HG02678 (cell line): Measurements from ENCODE around the gene MAPKBP1.
"Not testable (repeated sequence)": the region's sequence is repeated elsewhere in the genome, so short reads cannot be mapped to it uniquely, and the experiment has no call there.

Experiments
- ATAC-seq: cut with Tn5 transposase; IDR thresholded peaks from one replicate; pipeline ENCODE4 v1.9.1; 2021; ENCODE audit warnings: mild to moderate bottlenecking, moderate library complexity; ENCODE audit not compliant: unreplicated experiment

MAPKBP1 gene, protein sequence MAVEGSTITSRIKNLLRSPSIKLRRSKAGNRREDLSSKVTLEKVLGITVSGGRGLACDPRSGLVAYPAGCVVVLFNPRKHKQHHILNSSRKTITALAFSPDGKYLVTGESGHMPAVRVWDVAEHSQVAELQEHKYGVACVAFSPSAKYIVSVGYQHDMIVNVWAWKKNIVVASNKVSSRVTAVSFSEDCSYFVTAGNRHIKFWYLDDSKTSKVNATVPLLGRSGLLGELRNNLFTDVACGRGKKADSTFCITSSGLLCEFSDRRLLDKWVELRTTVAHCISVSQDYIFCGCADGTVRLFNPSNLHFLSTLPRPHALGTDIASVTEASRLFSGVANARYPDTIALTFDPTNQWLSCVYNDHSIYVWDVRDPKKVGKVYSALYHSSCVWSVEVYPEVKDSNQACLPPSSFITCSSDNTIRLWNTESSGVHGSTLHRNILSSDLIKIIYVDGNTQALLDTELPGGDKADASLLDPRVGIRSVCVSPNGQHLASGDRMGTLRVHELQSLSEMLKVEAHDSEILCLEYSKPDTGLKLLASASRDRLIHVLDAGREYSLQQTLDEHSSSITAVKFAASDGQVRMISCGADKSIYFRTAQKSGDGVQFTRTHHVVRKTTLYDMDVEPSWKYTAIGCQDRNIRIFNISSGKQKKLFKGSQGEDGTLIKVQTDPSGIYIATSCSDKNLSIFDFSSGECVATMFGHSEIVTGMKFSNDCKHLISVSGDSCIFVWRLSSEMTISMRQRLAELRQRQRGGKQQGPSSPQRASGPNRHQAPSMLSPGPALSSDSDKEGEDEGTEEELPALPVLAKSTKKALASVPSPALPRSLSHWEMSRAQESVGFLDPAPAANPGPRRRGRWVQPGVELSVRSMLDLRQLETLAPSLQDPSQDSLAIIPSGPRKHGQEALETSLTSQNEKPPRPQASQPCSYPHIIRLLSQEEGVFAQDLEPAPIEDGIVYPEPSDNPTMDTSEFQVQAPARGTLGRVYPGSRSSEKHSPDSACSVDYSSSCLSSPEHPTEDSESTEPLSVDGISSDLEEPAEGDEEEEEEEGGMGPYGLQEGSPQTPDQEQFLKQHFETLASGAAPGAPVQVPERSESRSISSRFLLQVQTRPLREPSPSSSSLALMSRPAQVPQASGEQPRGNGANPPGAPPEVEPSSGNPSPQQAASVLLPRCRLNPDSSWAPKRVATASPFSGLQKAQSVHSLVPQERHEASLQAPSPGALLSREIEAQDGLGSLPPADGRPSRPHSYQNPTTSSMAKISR (N-terminal part only)

DNA sequence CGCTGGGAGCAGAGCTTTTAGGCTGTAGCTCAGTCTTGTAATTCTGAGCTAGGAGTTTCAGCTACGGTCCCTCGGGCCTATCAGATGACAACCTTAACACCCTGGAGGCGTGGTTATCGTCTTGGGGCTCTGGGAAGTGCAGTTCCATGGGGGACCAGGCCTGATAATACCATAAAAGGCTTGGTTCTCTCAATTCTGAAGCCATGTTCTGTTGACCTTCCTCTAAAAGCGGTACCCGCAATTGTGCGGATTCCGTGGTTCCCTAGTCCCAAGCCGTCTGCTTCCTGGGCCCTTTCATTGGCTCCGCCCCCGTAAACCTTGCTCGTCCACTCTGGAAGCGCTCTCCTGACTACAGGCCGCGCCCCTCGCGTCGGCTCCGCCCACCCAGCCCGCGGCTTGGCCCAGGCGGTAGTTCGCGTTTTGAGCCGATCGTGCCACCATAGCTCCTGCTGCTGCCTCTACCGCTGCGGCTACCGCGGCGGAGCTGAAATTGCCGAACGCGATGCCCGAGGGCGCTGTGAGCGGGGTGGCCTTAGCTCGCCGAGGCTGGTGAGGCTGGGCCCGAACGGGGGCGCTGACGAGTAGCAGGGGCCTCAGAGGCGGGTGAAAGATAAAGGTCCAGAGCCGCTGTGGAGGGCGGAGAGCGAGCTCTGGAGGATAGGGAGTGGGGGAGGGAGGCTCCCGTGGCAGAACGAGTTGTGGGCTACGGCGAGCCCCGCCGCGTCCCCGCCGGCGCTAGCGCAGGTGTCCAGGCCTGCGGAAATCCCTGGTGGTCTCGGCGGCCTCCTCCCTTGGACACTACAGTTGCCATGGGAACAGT lies at the start of gene MAPKBP1:
MAPKBP1 (plus strand) TSS at position 423 of the 820 bp plus-strand sequence. CDS start 792 bp downstream, outside the sequence.
- peak; percentile 84 for ATAC-seq

DNA sequence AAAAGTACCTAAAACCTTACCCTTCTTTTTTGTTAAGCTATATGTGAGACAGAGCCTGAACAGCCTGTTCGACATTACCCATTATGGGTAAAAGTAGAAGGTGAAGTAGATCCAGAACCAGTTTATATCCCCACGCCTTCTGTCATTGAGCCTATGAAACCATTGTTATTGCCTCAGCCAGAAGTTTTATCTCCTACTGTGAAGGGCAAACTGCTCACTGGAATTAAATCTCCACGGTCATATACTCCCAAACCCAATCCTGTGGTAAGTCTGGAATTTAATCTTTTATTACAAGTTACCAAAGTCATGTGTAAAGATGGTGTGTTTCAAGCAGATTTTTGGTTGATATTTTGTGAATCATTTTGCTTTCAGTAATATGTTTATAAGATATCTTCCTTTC lies 47.1 kb upstream of the MAPKBP1 start:
- no peak for ATAC-seq

DNA sequence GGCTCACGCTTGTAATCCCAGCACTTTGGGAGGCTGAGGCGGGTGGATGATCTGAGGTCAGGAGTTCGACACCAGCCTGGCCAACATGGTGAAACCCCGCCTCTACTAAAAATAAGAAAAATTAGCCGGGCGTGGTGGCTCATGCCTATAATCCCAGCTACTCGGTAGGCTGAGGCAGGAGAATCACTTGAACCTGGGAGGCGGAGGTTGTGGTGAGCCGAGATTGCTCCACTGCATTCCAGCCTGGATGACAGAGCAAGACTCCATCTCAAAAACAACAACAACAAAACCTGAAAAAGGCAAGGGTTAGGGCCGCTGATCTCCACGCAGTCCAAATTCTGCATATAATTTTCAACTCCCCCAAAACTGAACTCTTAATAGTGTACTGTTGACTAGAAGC lies 46.2 kb upstream of the MAPKBP1 start:
- ATAC-seq = not testable (repeated sequence)

DNA sequence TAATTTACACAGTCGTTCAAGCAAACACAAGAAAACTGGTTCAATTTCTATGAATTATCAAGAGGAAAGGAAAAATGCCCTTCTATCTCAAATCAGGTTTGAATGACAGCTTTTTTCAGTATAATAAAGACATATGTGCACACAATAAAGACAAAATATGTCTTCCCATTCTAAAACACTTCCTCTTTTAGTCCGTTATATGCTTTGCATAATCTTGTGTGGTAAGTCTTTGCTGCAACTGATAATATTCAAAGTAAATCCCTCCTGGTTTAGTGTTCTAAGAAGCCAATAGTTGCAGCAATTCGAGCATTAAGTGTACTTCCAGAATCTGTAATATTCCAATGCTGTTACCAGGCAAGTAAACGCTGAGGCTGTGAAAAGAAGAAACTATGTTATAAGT lies 43.7 kb upstream of the MAPKBP1 start:
- ATAC-seq = no peak

DNA sequence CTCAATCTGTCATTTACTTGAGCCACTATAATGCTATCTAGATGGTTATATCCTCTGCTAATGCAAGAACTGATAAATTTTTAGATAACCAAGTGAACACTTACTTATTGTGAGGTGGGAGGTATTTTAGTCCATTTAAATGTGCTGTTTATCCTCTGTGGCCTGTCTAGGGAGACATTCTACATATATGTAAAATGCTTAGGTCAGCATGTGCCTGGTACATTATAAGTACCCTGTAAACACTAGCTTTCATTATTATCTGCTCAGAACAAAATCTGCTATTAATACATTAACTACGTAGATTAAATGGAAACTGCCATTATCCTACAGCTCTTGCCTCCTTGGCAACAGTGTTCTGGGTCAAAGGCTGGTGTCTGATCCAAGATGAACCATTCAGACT lies 41.8 kb upstream of the MAPKBP1 start:
- ATAC-seq = no peak

DNA sequence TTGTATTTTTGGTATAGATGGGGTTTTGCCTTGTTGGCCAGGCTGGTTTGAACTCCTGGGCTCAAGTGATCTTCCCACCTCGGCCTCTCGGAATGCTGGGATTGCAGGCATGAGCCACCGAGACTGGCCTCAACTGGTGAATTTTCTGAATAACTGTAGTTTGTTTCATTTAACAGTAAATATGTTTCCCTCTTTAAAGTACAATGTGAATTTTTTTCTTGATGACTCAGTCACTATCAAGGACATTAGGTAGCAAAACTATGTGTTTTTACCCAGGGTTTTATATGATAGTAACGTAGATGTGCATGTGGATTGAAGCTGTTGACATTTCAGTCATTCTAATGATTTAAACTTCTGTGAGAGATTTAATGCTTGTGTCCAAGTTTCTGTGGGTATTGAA lies 40.2 kb upstream of the MAPKBP1 start:
- no peak for ATAC-seq

DNA sequence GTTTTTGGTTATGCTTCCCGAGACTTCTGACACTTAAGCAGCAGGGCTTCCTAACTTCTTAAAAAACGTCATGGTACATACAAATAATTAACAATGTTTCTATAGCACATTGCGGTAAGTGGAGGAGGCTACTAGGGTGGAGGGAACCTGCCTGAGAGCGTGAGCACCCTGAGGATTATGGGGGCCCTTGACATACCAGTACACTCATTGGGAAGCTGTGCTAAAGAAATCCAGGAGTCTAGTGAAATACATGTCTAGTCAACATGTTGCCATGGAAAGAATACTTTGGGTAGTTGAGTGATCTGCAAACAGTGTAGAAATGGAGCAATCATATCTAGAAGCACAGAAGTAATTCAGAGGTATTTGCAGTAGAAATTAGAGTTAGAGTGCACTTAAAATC lies 39.2 kb upstream of the MAPKBP1 start:
- ATAC-seq = no peak

DNA sequence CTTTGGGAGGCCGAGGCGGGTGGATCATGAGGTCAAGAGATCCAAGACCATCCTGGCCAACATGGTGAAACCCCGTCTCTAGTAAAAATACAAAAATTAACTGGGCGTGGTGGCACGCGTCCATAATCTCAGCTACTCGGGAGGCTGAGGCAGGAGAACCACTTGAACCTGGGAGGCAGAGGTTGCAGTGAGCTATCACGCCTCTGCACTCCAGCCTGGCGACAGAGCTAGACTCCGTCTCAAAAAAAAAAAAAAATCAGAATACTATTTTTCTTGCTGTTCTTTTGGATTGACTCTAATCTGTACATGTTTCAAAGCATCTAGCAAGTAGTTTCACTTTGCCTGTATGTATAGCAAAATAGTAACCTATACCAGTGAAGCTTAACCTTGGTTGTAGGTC lies 38.8 kb upstream of the MAPKBP1 start:
- not testable (repeated sequence) for ATAC-seq

DNA sequence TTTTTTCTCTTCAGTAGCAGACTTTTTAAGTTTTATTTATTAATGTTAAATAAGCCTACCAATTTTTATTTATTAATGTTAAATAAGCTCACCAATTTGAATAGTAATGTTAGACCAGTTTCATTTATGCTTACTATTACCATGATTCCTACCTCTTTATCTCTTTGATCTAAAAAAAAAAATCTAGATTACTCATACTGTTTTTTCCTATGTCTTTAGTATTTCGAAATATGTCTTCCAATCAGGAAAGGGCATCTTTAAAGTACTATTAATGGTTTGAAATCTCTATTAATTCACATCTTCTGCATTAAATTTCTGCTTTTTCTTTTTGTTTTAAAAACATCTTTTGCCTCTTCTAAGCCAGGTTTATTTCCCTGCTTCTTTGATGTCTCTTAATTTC lies 27.5 kb upstream of the MAPKBP1 start:
- no peak for ATAC-seq

DNA sequence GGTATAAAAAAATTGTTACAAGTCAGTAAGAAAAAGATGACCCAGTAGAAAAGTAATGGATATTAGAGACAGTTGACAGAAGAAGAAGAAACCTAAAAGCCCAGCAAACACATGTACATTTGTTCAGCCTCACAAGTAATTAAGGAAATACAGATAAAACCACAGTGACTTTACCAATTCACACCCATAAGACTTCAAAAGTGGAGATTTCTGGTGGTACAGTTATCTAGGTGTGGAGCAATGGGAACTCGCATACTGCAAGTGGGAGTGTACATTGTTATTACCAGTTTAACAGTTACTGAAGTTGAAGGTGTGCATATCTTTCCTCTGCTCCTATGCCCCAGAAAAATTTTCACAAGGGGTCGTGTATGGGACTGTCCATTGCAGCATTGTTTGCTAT lies 18.1 kb upstream of the MAPKBP1 start:
- ATAC-seq = no peak

DNA sequence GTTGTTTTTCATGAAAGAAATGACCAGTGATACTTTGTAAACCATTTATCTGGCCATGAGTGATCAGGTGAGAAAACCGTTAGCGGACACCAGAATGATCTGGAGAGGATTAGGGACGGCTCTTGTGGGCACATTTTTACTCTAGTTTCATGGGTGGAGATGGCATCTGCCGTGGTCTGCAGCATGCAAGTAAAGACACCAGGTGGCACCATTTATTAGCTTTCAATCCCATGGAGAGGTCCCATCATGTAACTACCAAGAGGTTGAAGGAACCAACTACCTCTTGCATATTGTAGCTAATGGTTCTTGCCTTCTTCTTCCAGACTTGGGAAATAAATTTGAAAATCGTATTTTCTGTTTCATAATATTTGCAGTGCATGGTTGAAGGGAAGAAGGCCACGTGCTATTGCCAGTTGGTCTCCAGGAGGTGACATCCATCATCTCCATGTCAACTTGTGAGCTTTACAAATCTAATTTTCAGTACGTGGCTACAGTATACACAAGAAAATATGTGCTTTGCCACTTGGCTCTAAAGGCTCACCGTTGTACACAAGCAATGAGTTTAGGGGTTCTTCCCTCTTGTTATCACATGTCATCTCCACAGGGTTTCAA lies 1.5 kb upstream of the MAPKBP1 start:
- no peak for ATAC-seq

DNA sequence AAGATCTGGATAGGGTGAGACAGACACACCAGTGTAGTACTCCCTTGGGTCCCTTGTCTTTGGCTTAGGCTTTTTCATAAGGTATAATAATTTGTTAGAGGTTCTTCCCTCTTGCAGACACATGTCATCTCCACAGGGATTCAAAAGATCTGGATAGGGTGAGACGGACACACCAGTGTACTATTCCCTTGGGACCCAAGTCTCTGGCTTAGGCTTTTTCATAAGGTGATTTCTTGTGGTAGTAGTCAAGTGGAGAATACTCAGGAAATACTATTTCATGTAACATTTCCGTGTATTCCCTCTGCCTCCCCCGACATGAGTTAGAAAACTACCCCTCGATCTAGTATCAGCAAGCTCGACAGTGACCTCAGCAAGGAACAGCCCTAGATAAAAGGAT lies 954 bp upstream of the MAPKBP1 start:
- ATAC-seq = no peak

DNA sequence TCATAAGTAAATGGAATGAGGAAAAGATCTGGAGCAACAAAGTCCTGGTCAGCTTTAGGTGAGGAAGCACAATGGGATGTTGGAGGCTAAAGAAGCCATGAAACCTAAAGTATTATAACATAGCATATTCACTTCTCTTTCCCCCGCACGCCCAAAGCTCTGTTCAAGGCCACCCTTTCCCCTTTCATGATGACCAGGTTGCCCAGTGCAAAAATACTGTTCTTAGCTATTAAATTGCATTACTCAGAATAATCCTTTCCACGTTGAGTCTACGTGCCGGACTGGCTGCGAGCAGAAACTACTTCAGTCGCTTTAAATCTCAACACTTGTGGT lies 589 bp upstream of the MAPKBP1 start:
- no peak for ATAC-seq

DNA sequence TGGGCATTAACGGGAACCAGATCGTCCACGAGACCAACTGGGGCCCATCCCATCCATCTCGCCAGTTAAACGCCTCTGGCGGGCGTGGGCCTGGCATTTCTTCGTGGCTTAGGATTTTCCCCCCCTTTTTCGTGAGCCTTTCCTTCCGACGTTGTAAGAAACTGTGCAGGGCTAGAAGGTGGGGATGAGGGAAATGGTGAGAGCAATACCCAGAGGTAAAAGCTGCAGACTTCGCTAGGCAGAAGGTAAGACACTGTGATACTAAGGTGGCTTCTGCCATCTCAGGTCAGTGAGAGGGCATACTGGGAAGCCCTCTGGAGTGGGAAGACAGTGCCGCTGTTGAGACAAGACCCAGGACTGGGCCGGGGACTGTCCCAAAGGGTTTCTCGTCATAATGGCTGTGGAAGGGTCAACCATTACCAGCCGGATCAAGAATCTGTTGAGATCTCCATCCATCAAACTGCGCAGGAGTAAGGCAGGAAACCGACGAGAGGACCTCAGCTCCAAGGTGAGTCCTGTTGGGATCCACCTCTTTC lies 666 bp downstream of the MAPKBP1 start:
- ATAC-seq = no peak

DNA sequence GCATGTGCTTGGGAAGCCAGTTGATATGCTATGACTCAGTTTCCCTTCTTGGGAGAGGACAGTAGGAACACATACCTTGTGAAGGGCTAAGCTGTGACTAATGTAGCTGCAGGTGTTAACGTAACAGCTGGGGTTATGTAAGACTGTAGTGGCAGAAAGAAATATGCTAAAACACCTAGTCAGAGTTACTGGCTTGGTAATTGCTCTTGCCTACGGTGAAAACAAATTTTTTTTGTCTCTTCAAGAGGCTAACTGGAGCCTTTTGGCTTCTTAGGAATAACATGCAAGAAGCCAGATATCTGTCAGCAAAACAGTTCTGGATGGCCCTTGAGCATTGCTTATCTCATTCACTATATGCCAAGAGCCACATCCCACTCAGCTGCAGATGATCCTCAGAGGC lies 1.4 kb downstream of the MAPKBP1 start:
- no peak for ATAC-seq

DNA sequence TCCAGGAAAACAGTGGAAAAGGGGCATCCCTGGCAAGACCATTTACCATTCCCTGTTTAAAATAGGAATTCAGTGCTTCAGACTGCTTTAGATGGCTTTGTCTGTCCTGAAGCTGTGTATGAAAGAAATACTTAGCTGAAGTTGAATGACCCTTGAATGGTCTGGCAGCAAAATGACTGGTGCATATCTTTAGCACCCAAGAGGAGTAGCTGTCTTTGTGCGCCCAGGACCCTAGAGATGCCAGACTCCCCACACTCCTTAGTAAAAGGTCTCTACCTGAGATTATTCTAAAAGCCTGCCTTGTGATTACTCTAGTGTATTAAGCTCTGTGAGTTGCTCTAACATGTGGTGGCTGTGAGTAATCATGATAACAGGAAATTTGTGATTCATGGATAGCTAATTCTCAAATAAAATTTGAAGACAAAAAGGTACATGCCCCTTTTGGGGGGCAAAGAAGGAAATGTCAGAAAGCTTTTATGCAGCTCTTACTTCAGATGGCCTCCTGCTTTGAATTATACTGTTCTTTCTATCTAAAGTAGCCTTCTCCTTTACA lies 3.2 kb downstream of the MAPKBP1 start:
- ATAC-seq = no peak

DNA sequence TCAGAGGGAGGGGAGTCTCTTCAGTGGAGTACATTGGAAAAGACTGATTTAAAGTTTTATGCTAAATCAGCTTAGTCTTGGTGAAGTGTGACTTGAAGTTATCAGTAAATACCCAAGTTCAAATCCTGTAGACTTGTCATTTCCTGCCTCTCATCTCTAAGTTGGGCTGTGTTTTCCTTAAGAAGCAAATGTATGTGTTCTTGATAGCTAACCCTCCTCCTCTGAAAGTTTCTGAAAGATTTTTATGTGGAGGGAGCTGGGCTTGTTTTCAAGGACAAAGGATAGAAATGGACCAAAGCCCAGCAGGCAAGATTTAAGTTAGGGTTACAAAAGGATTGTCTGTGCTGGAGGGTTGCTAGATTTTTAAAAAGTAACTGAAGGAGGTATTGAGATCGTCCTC lies 4.2 kb downstream of the MAPKBP1 start:
- ATAC-seq = no peak

DNA sequence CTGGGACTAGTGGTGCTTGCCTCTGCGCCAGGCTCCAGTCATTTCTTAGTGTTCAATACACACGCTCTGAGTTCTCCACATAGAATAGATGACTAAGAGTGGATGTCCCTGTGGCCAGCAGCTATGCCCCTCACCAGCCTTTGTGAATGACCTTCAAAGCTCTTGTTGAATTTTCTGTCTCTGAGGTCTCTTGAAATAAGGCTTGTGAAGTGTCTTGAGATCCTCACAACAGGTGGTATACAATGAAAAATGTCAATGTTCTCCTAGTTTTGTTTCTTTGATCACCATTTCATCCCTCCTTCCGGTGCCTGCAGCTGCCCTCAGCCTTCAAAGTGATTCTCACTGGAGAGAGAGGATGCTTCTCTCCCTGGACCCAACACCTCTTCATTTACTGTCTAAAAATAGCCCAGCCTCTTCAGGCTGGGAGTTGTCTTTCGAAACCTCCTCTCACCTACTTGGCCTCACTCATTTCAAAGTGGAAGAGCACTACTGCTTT lies 5.4 kb downstream of the MAPKBP1 start:
- no peak for ATAC-seq

DNA sequence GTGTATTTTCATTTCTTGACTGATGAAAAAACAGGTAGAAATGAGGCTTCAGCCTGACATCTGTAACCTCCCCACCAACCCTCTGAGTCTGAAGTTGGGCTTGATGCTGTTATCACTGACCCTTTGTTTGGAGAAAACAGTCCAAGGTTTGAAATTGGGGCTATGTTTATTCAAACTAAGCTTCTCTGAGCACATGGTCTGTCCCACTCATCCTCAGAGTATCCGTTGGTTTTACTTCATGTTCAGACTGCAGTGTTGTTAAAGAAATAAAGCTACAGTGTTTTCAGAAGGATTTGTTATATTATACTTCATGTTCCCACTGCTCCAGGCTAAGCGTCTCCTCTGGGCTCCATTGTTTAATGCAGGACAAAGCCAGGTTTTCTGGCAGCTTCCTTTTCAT lies 6.0 kb downstream of the MAPKBP1 start:
- no peak for ATAC-seq
